Measurements from ENCODE around the gene ITPRIPL2.

Gene ITPRIPL2

GRCh38 chr16:19119564-19119963 lies 5.8 kb downstream of the ITPRIPL2 start:
- no peak for DNase-seq

GRCh38 chr16:19123535-19124178 lies 9.9 kb downstream of the ITPRIPL2 start:
- DNase-seq: no peak

- no peak for DNase-seq
These were observed 12.5 kb downstream of the ITPRIPL2 start for GRCh38 chr16:19126300-19126699.

- DNase-seq: no peak
These were observed 13.4 kb downstream of the ITPRIPL2 start for GRCh38 chr16:19127205-19127604.

- DNase-seq: no peak
These were observed 13.9 kb downstream of the ITPRIPL2 start for GRCh38 chr16:19127674-19128131.

- no peak for DNase-seq
These were observed 14.9 kb downstream of the ITPRIPL2 start for GRCh38 chr16:19128454-19129200.

- no peak for DNase-seq
These were observed 16.6 kb downstream of the ITPRIPL2 start for GRCh38 chr16:19130385-19130784.

- peak in 23 of 56 donors; percentile 2 to 73 (median 24) for DNase-seq
These were observed 17.4 kb downstream of the ITPRIPL2 start for GRCh38 chr16:19130852-19131824.

GRCh38 chr16:19131825-19132218 lies 18.1 kb downstream of the ITPRIPL2 start:
- DNase-seq: no peak

GRCh38 chr16:19132255-19132654 lies 18.5 kb downstream of the ITPRIPL2 start:
- DNase-seq: no peak

- no peak for DNase-seq
These were observed 19.1 kb downstream of the ITPRIPL2 start for GRCh38 chr16:19132898-19133297.

- no peak for DNase-seq
These were observed 19.8 kb downstream of the ITPRIPL2 start for GRCh38 chr16:19133600-19133999.

- DNase-seq: no peak
These were observed 21.6 kb downstream of the ITPRIPL2 start for GRCh38 chr16:19135201-19135842.

GRCh38 chr16:19135896-19136438 lies 22.2 kb downstream of the ITPRIPL2 start:
- DNase-seq: no peak

- DNase-seq: peak in 4 of 56 donors; percentile 9 to 53 (median 12)
These were observed 22.9 kb downstream of the ITPRIPL2 start for GRCh38 chr16:19136549-19137196.

GRCh38 chr16:19137201-19138128 lies 23.7 kb downstream of the ITPRIPL2 start:
- no peak for DNase-seq

GRCh38 chr16:19138601-19139000 lies 24.8 kb downstream of the ITPRIPL2 start:
- DNase-seq: peak in 2 of 56 donors; percentile 3 to 15

- DNase-seq: no peak
These were observed 25.8 kb downstream of the ITPRIPL2 start for GRCh38 chr16:19139436-19140091.

GRCh38 chr16:19140396-19140795 lies 26.6 kb downstream of the ITPRIPL2 start:
- no peak for DNase-seq

Measured in amygdala (tissue), 56 donors.